Femur (tissue), 1 donor: ENCODE measurements around the gene CLEC18A.
"Not testable (repeated sequence)": the region's sequence is repeated elsewhere in the genome, so short reads cannot be mapped to it uniquely, and the experiment has no call there.

ENCODE experiments used
- DNase-seq: peaks from one replicate; pipeline ENCODE4 v3.0.0-alpha.2; 2017

CLEC18A gene

DNA sequence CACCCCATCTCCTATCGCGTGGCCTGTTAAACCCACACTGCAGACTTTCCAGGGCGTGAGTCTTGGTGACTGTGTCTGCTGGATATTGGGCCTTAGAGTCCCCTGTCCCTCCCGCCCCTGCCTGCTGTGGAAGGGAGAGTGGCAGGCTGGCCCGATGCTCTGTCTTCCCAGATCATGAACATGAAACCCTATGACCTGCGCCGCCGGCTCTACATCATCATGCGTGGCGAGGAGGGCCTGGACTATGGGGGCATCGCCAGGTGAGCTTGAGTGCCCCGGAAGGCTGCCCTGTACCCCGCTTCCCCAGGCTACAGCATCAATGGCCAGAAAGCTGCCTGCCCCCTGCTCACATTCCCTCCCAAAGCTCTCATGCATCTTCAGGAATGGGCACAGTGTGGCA lies 19.5 kb upstream of the CLEC18A start:
- DNase-seq: no peak

DNA sequence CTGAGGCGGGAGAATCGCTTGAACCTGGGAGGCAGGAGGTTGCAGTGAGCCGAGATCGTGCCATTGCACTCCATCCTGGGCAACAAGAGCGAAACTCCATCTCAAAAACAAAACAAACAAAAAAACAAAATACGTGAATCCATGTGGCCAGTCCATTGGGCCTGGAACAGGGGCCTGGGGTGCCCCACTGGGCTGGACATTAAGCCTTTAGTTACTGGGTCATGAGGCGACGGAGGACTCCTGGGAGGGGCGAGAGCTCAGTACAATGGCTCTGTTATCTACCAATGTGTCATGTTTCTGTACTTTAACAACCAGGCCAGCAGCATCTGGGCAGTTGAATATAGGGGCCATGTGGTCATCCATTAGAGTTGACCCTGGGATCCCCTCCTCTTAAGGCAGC lies 18.9 kb upstream of the CLEC18A start:
- DNase-seq: no peak

DNA sequence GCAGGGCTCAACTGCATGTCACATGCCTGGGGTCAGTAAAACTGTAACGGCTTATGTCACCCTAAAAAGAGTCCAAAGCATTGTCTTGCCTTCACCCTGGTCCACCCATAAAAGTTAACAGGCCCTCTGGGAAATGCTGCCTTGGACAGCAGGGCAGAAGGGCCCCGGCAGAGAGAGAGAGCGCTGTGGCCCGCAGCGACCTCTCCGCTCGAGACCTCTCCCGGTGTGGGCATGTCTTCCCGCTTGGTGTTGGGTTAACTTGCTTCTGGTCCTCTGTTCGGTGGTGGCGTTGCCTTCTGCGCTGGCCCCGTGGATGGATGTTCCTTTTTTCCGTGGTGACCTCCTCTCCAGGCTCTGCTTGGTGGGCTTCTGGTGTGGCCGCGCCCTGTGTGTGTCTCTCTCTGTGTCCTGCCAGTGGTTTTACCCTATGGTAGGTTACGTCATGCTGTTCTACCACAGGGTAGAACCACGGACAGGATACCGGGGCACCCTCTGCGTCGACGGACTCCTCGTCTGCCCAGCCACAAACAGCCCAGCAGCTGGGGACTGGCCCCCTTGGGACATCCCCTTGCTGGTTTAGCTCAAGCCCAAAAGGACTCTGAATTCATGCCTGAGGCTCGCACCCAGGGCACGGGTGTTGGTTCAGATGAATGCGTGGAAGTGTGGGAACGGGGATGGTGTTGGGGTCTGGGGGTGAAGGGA lies 18.3 kb upstream of the CLEC18A start:
- no peak for DNase-seq

DNA sequence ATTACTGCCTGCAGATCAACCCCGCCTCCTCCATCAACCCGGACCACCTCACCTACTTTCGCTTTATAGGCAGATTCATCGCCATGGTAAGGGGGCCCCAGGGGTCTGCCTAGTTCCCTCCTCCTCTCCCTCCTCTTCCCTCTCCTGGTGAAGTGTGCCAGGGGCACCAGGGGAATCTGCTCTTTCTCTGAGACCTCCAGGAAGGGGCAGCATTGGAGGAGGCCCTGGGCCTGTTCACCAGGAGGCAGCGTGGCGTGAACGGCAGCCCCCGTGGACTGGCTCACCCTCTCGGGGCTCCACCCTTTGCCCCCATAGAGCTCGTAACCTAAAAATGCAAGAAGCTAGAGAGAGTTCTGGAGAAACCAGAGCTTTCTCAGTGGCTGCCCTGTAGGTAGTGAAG lies 17.1 kb upstream of the CLEC18A start:
- DNase-seq: no peak

DNA sequence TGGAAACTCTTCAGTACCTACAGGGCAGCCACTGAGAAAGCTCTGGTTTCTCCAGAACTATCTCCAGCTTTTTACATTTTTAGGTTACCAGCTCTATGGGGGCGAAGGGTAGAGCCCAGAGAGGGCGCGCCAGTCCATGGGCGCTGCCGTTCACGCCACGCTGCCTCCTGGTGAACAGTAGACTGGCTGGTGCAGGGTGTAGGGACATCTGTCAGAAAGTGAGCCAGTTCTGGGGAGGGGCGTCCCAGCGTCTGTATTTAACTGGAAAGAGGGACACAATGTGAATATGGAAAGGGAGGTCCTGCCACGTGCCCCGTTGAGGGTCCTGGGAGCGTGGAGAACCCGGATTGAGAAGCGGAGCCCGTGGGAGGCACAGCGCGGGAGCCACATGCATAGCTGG lies 16.4 kb upstream of the CLEC18A start:
- no peak for DNase-seq

DNA sequence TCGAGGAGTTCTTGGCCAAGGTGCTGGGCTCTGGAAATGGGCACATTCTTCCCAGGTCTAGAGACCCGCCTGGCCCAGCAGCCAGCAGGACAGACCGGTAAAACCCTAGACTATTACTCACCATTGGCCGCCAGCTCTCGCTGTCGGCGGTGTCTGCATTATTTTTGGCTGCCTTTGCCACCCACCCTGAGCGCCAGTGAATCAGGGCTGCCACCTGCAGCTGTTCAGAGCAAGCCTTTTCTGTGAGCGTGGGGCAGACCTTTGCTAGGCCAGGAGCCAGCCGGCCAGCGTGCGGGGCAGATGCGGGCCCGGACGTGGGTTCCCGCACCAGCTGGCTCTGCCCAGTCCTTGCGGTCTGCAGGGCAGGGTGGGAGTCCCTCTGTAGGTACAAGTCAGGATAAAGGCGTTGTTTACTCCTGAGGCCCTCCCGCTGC lies 15.8 kb upstream of the CLEC18A start:
- peak; percentile 69 for DNase-seq

DNA sequence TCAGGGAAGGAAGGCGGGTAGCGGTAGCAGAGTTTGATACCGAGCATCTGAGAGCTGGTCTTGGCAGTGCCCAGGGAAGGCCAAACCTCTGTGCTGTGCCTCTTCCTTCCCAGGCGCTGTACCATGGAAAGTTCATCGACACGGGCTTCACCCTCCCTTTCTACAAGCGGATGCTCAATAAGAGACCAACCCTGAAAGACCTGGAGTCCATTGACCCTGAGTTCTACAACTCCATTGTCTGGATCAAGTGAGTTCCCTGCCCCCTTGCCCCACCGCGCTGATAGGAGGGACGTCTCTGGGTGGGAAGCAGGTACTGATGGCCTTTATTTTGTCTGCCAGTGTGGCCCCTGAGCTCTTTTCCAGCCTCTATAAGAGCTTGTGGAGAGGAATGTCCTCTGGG lies 15.4 kb upstream of the CLEC18A start:
- no peak for DNase-seq

DNA sequence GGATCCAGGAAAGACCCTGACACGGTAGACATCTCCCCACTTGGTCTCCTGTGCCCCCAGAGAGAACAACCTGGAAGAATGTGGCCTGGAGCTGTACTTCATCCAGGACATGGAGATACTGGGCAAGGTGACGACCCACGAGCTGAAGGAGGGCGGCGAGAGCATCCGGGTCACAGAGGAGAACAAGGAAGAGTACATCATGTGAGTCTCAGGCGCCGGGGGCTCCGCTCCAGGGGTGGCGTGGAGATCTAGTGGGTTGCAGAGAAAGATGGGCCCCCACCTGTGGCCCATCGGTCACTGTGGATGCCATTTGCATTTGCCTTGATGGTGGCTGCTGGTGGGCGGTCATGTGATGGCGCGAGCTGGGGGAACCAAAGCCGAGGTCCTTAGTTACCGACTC lies 14.9 kb upstream of the CLEC18A start:
- no peak for DNase-seq

DNA sequence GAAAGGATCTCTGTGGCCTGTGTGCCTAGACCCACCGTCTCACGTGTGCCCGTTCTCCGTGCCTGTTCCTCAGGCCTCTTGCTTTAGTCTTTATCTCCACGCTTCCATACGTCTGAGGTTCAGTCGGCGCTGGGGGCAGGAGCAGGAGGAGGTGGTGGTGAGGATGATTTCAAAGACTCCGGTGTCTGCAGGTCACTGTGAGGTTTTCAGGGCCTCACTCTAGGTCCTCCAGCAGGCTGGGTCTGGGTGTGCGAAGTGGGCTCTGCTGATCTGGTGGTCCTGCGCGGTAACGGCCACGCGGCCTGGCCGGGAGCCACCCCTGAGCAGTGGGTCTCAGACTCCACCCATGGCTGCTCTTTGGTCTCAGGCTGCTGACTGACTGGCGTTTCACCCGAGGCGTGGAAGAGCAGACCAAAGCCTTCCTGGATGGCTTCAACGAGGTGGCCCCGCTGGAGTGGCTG lies 14.4 kb upstream of the CLEC18A start:
- no peak for DNase-seq

DNA sequence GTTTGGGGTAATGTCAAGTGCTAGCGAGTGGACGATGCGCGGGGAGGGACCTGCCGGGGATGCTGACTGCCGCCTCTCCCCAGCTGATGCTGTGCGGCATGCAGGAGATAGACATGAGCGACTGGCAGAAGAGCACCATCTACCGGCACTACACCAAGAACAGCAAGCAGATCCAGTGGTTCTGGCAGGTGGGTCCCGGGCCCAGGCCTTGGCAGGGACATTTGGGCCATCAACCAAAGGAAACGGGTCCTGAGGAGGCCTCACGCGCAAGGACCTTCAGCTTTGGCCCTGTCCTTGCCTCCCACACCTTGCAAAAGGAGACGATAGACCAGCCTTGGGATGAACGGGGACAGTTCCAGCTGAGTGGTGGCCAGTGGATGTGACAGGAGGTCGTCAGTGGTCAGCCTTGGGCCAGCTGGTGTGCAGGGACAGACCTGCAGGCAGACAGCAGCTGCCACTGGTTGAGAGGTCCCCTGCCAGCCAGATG lies 13.6 kb upstream of the CLEC18A start:
- DNase-seq: no peak

DNA sequence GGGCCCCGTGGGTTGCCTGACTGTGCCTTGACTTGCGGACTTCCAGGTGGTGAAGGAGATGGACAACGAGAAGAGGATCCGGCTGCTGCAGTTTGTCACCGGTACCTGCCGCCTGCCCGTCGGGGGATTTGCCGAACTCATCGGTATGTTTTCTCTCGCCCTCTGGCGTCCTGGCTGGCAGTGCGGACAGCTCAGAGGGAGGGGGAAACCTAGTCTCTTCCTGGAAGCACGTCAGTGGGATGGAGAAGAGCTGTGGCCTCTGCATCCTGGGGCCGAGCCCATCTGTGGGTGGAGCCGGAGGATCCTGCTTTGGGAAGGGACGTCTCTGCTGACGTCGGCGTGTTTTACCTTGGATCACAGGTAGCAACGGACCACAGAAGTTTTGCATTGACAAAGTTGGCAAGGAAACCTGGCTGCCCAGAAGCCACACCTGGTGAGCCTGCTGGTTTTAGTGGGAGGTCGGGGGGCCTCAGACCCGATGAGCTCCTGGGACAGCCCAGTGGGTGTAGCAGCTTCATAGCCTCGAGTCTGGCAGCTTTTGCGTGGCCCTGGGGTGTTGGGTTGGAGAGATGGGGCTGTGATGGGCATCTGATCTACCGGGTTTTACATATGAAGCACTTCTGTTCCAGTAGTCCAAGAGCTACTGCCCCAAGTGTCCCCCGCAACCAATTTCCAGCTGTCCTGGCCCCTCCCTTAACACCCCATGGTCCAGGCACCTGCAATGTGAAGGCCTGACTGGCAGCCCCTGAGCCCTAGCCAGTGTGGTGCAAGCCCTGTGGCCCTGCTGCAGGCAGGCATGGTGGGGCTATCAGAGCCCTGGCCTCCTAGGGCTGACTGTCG lies 11.9 kb upstream of the CLEC18A start:
- no peak for DNase-seq

DNA sequence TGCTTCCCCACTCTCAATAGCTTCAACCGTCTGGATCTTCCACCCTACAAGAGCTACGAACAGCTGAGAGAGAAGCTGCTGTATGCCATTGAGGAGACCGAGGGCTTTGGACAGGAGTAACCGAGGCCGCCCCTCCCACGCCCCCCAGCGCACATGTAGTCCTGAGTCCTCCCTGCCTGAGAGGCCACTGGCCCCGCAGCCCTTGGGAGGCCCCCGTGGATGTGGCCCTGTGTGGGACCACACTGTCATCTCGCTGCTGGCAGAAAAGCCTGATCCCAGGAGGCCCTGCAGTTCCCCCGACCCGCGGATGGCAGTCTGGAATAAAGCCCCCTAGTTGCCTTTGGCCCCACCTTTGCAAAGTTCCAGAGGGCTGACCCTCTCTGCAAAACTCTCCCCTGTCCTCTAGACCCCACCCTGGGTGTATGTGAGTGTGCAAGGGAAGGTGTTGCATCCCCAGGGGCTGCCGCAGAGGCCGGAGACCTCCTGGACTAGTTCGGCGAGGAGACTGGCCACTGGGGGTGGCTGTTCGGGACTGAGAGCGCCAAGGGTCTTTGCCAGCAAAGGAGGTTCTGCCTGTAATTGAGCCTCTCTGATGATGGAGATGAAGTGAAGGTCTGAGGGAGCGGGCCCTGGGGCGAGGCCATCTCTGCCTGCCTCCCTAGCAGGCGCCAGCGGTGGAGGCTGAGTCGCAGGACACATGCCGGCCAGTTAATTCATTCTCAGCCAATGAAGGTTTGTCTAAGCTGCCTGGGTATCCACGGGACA lies 11.1 kb upstream of the CLEC18A start:
- DNase-seq: no peak

DNA sequence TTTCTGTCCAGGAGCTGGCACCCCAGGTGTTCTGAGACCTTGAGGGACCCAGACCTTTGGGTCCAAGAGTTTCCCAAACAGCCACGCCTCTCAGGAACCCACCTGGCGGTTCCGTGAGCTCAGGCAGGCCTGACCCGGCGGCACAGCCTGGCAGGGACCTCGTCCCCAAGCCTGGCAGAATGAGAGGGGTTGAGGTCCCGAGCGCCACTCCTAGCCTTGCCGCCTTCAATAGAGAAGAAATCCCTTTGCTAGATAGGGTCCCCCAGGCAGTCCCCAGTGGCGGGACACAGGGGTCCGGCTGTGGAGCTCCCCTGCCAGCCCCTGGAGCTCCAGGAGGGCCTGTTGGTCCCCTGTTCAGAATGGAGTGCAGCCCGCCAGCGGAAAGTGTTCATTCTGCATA lies 10.5 kb upstream of the CLEC18A start:
- no peak for DNase-seq

DNA sequence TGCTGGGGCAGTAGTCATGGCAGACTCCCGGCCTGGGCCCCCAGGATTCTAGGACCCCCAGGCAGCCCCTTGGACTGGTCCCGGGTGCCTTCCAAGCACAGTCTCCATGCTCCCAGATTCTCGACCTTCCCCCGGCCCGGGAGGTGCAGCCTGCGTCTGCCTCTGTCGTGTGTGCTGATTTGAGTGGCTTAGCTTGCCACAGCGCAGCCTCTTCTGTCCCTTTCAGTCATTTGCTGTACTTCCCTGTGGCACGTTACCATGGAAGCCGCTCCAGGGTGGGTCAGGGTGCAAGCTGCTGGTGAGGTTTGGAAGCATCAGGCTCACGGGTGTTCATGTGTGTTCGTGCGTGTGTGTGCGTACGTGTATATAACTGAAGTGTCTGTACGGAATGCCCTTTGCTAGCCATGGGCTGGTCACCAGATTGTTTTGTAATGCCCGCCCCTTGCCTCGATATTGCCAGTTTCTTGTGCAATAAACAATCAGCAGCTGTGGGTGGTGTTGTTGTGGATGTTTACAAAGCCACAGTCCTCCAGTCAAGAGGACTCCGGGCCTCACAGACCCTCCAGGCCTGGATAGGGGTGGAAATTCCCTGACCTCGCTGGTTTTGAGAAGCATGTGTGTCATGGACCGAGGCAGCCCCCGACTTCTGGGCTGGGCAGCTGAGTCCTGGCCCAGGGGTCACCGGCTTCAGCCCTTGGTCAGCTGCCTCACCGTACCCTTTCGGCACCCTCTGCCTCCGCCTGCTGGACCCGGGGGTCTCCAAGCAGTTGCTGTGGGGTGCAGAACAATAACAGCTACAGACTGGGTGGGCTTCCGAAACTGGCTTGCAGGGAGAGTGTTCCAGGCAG lies 9.7 kb upstream of the CLEC18A start:
- no peak for DNase-seq

DNA sequence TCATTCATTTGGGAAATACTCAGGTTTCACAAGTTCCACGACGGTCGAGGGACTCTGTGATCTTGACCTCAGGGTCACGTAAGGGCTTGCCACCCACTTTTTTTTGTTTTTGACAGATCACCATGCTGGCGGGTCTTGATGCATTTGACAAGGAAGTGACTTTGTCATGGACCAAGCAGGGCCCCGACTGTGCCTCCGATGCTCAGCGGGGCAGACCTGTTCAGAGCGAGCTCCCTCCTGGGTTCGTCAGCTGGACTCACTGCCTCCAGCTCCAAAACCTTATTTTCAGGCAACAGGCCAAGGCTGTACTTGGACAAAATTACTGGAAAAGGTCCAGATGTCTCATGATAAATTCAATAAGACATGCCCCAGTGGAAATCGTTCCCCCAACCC lies 9.0 kb upstream of the CLEC18A start:
- no peak for DNase-seq

DNA sequence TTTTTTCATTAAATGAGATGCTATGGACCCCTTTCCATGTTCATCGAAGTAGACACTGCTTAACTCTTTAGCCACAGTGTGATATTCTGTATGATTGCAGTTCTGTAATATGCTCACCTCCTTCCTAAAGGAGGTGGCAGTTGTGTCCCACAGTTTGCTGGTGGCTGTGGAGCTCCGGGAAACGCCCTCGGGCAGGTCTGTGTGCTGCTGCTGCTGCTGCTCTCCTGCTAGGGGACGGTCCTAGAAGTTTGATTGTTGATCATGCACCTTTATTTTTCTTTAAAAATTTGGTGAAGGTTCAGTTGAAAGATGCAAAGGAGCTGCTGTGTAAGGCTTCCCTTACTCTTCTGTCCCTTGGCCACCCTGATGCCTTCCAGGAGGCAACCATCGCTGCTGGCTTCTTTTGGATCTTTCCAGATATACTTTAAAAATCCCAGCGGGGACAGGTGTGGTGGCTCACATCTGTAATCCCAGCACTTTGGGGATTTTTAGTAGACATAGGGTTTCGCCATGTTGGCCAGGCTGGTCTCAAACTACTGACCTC lies 8.4 kb upstream of the CLEC18A start:
- DNase-seq: no peak

DNA sequence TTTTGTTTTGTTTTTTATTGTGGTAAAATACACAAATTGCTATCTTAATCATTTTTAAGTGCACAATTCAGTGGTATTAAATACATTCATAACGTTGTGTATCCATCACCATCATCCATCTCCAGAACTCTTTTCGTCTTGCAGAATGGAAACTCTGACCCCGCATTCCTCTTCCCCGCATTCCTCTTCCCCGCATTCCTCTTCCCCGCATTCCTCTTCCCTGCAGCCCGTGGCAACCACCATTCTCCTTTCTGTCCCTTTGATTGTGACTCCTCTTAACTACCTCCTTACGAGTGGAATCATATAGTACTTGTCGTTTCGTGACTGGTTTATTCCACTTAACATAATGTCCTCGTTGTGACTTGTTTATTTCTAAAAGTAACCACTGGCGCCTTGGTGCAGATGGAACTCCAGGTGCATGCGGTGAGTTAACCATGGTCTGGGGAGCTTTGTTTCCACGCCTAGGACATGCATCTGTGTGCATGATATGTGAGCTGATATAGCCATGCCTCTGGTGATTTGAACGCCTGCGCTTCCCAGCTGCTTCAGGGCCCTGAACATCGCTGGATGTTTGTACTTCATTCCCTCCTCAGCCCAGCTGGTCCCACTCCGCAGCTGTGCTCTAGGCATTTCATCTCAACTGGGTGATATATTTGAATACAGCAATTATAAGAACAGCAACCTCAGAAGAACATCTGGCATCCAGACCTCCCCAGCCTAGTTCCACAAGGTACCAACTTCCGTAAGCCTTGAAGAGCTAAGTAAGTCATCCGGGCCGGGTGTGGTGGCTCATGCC lies 7.7 kb upstream of the CLEC18A start:
- DNase-seq: not testable (repeated sequence)

DNA sequence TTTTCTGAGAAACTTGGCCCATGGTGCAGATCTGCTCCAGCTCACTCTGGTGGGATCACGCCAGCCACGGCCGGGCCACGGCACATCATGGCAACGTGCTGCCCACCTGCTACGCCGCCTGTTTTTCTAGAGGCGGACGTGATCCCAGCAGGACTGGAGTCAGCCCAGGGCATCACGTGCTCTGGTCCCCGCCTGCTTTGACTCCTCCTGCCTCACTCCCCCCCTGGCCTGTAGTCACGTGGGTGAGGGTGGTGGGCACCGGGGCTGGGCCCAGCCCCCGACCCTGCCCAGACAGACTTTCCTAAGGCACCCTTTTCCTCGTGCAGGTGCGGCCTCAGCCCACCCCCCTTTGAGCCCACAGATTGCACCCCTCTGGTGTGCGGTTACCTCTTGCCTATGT lies 723 bp upstream of the CLEC18A start:
- not testable (repeated sequence) for DNase-seq

DNA sequence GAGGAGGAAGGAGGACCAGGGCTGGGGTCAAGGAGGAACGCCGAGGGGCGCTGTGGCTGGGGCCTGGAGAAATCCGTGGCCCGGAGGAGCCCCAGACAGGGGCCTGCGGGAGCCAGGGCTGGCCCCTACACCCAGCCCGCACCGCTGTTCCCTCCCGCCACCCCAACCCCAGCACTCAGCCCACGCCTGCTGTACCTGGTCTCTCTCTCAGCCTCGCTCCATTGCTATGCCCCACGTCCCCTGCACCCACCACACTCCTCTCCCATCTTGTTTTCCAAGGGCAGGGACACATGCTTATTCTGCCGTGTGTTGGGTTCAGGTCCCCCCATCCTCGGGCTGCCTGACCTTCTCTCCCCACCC lies 518 bp downstream of the CLEC18A start:
- not testable (repeated sequence) for DNase-seq

DNA sequence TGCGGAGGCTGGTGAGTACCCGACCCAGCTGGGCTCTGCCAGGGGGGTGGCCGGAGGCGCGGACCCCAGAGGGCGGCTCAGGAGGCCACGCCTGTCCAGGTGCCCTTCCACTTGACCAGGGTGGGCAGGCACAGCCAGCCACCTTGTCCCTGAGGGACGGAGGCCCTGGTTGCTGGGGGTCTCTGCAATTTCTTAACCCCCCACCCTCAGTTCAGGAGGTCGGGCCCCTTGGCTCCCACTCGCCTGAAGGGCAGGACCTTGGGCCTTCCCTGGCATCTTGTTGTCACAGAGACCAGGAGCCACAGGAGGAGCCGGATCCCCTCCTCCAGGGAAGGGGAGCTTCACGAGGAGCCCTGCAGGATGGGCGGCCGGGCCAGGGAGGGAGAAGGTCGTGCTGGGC lies 982 bp downstream of the CLEC18A start:
- peak; percentile 7 for DNase-seq
